ENCODE data around the gene ARL6. TPM values are rescaled to one million over a fixed set of nuclear protein-coding genes. Genes with fewer than 3 reads are reported as not detected.

The ARL6 gene
- total RNA-seq, 1 experiment from 2014 or later = 8.8 TPM

- H3K9me3 ChIP-seq (ENCODE audit: control insufficient read depth, insufficient read depth, low read depth, low read length) = no peaks in the 10 kb centered on the region
- intact Hi-C loops (cut with micrococcal nuclease; ENCODE audit: unreplicated experiment) = no loop called here
- ChIA-PET POLR2A (no interaction called here), CTCF (no interaction called here)
- no peak overlapping the region for H3K27ac ChIP-seq (ENCODE audit: low read length)
- no peaks in the 10 kb centered on the region for H3K4me1 ChIP-seq (ENCODE audit: control insufficient read depth, insufficient read depth, low read length)
- BruUV-seq (replicated peaks) = no TSS peak
- H3K4me3 ChIP-seq (ENCODE audit: low read depth in 2 of 2, low read length in 2 of 2) = no peak overlapping the region
- in situ Hi-C loops (cut with HindIII; ENCODE audit: low pct_unique_long_range_greater_than_20kb, low sequenced_read_pairs) = no loop called here
- TF ChIP-seq TCF7L2 (IDR thresholded peaks at IDR 0.05; ENCODE audit: low read depth, low read length) = no peak
- TF ChIP-seq, protein P1, sequence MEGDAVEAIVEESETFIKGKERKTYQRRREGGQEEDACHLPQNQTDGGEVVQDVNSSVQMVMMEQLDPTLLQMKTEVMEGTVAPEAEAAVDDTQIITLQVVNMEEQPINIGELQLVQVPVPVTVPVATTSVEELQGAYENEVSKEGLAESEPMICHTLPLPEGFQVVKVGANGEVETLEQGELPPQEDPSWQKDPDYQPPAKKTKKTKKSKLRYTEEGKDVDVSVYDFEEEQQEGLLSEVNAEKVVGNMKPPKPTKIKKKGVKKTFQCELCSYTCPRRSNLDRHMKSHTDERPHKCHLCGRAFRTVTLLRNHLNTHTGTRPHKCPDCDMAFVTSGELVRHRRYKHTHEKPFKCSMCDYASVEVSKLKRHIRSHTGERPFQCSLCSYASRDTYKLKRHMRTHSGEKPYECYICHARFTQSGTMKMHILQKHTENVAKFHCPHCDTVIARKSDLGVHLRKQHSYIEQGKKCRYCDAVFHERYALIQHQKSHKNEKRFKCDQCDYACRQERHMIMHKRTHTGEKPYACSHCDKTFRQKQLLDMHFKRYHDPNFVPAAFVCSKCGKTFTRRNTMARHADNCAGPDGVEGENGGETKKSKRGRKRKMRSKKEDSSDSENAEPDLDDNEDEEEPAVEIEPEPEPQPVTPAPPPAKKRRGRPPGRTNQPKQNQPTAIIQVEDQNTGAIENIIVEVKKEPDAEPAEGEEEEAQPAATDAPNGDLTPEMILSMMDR (IDR thresholded peaks at IDR 0.05) = no peak
- no peak for TF ChIP-seq POLR2AphosphoS5 (IDR thresholded peaks at IDR 0.05; ENCODE audit: low read depth, low read length)
- no peaks in the 10 kb centered on the region for H3K36me3 ChIP-seq (ENCODE audit: control insufficient read depth, insufficient read depth, low read length)
- DNase-seq (ENCODE audit: low read depth, low spot score) (no peak), ATAC-seq (no peak)
- H3K27me3 ChIP-seq (ENCODE audit: control insufficient read depth, insufficient read depth, low read length) = no peaks in the 10 kb centered on the region
Observed at GRCh38 chr3:97841956-97842355, 77.4 kb downstream of the ARL6 start.

- TF ChIP-seq, protein P1 (IDR thresholded peaks at IDR 0.05) = no peak
- TF ChIP-seq TCF7L2 (IDR thresholded peaks at IDR 0.05; ENCODE audit: low read depth, low read length) = no peak
- no peak for TF ChIP-seq POLR2AphosphoS5 (IDR thresholded peaks at IDR 0.05; ENCODE audit: low read depth, low read length)
- TF ChIP-seq, protein P2, sequence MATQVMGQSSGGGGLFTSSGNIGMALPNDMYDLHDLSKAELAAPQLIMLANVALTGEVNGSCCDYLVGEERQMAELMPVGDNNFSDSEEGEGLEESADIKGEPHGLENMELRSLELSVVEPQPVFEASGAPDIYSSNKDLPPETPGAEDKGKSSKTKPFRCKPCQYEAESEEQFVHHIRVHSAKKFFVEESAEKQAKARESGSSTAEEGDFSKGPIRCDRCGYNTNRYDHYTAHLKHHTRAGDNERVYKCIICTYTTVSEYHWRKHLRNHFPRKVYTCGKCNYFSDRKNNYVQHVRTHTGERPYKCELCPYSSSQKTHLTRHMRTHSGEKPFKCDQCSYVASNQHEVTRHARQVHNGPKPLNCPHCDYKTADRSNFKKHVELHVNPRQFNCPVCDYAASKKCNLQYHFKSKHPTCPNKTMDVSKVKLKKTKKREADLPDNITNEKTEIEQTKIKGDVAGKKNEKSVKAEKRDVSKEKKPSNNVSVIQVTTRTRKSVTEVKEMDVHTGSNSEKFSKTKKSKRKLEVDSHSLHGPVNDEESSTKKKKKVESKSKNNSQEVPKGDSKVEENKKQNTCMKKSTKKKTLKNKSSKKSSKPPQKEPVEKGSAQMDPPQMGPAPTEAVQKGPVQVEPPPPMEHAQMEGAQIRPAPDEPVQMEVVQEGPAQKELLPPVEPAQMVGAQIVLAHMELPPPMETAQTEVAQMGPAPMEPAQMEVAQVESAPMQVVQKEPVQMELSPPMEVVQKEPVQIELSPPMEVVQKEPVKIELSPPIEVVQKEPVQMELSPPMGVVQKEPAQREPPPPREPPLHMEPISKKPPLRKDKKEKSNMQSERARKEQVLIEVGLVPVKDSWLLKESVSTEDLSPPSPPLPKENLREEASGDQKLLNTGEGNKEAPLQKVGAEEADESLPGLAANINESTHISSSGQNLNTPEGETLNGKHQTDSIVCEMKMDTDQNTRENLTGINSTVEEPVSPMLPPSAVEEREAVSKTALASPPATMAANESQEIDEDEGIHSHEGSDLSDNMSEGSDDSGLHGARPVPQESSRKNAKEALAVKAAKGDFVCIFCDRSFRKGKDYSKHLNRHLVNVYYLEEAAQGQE (IDR thresholded peaks at IDR 0.05; ENCODE audit: insufficient read depth in 1 of 2, low read depth in 2 of 2, low read length in 1 of 2) = no peak
- TF ChIP-seq SIN3A (IDR thresholded peaks at IDR 0.05; ENCODE audit: borderline replicate concordance, insufficient read depth, low read depth, low read length) = no peak
- intact Hi-C loops (cut with micrococcal nuclease; ENCODE audit: unreplicated experiment) = no loop called here
- in situ Hi-C loops (cut with HindIII; ENCODE audit: low pct_unique_long_range_greater_than_20kb, low sequenced_read_pairs) = no loop called here
- H3K9me3 ChIP-seq (ENCODE audit: control insufficient read depth, insufficient read depth, low read depth, low read length) = no peaks in the 10 kb centered on the region
- no peaks in the 10 kb centered on the region for H3K36me3 ChIP-seq (ENCODE audit: control insufficient read depth, insufficient read depth, low read length)
- CTCF ChIA-PET = no interaction called here
- POLR2A ChIA-PET = no interaction called here
- ATAC-seq (no peak), DNase-seq (ENCODE audit: low read depth, low spot score) (no peak)
- no peaks in the 10 kb centered on the region for H3K27me3 ChIP-seq (ENCODE audit: control insufficient read depth, insufficient read depth, low read length)
- no peaks in the 10 kb centered on the region for H3K4me1 ChIP-seq (ENCODE audit: control insufficient read depth, insufficient read depth, low read length)
- BruUV-seq (replicated peaks) = no TSS peak
- no peak overlapping the region for H3K27ac ChIP-seq (ENCODE audit: low read length)
- H3K4me3 ChIP-seq (ENCODE audit: low read depth in 2 of 2, low read length in 2 of 2) = no peak overlapping the region
Observed at GRCh38 chr3:97848779-97849178, 84.2 kb downstream of the ARL6 start.

Other genes with a start within 250 kb of the ARL6 start
- gene CRYBG3, start 57.3 kb downstream of the ARL6 start, total RNA-seq (2021; ENCODE audit: unreplicated experiment) = 24.6 TPM
- 44.1 TPM for gene RIOX2, start 207.7 kb downstream of the ARL6 start, total RNA-seq (2021; ENCODE audit: unreplicated experiment)